Pancreas (tissue), 10 donors: ENCODE data around the gene FGD4. TPM values are rescaled to one million over a fixed set of nuclear protein-coding genes. Genes with fewer than 3 reads are reported as not detected.
A peak's percentile ranks its signal among the peaks of the same experiment; 100 is the strongest.

Experiments used
- ATAC-seq, 4 donors: fragments of 200-7000 bp; cut with Tn5 transposase; one replicate each; pipeline versions ENCODE4 v1.8.0 to v1.9.1; 2020; ENCODE audit warnings: mild to moderate bottlenecking in 4 of 4, moderate library complexity in 4 of 4
- DNase-seq, 6 donors: peaks; one replicate each; pipeline ENCODE4 v3.0.0-alpha.2; 2020
- FAIRE-seq: peaks from 2 replicates; lab custom pipeline; 2012; peaks lifted over from hg19 to GRCh38; lab: Jason Lieb, UNC
- H3K27ac ChIP-seq, 4 donors: fragments of 200-600 bp; sonication (generic); 1 replicate in 3 of 4; 2 replicates in 1 of 4; pipeline versions ENCODE4 v1.5.0 to v1.8.0; 2020
- H3K27me3 ChIP-seq, 4 donors: fragments of 200-600 bp; one replicate each; pipeline ENCODE4 v1.8.0; 2021
- H3K36me3 ChIP-seq, 3 donors: fragments of 200-600 bp; sonication (generic) in 1 of 3; one replicate each; pipeline versions ENCODE4 v1.5.0 to v1.8.0; 2020 to 2021
- H3K4me1 ChIP-seq, 3 donors: fragments of 200-600 bp; one replicate each; pipeline ENCODE4 v1.8.0; 2021
- H3K4me3 ChIP-seq, 4 donors: fragments of 200-600 bp; sonication (generic) in 2 of 4; one replicate each; pipeline versions ENCODE4 v1.5.0 to v1.8.0; 2020 to 2021
- H3K9me3 ChIP-seq, 4 donors: fragments of 200-600 bp; one replicate each; pipeline ENCODE4 v1.8.0; 2021
- WGBS, 2 donors: extraction: QIAGEN DNeasy Blood & Tissue Kit; methylation state at CpG; one replicate each; pipeline ENCODE4 v1.1.7; 2013; 5-methylcytosine and 5-hydroxymethylcytosine counted together
- intact Hi-C, 3 donors: fragments of 100-400 bp; cut with DNase I; formaldehyde crosslinking; loops; one replicate each; pipeline versions ENCODE4 v1.11.1 to v1.14.2; 2022
- polyA plus RNA-seq, 2 donors: library from polyadenylated mRNA; stranded (reverse); fragments of 200-250 nt; gene quantifications; one replicate each; pipeline ENCODE4 v1.2.3, GENCODE V29; 2013
- total RNA-seq, 6 donors: library from RNA; stranded (reverse); fragmentation: NEBNext Ultra II Directional in 4 of 6; extraction: Animal tissue kit (Norgen Biotek cat#: 25700) in 4 of 6; gene quantifications; one replicate each; pipeline versions ENCODE4 v1.2.1 to v1.2.4, GENCODE V29; 2021 to 2023
- TF ChIP-seq, protein P1 (sequence below), 4 donors: fragments of 200-600 bp; sonication (generic) in 3 of 4; IDR thresholded peaks; one replicate each; pipeline versions ENCODE4 v1.5.0 to v1.8.0; 2021; ENCODE audit warnings: antibody characterized with exemption in 4 of 4
- donor health status: healthy with polysubstance abuse.
- donor health status: DM: no; HTN: no; CAD: no; lungs with moderate emphysema.
- donor health status: DM: no; HTN: no; CAD: no.
- donor health status: control.
- donor health status: control.
- donor health status: Bipolar disorder and iron deficiency.
- donor health status: DM: yes; HTN: yes; CAD: no.
- donor health status: DM: no; HTN: no; CAD: no.
- donor health status: DM: no; HTN: no; CAD: no.
- donor health status: DM: yes; HTN: yes; CAD: no.

FGD4 gene
- total and polyA plus RNA-seq, 8 donors, result 3.6 to 26.5 (median 14.5) TPM

DNA sequence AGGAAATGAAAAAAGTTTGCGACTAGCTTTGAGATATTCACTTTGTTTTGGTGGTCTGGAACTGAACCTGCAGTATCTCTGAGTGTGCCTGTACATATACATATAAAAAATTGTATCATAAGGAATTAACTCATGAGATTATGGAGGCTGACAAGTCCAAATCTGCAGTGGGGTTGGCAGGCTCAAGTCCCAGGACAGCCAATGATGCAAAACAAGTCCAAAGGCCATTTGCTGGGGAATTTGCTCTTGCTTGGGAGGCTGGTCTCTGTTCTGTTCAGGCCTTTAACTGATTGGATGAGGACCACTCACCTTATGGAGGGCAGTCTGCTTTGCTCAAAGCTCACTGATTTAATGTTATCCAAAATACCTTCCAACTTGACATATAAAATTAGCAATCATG lies 66.8 kb downstream of the FGD4 start:
- Histone ChIP-seq H3K9me3 (no peaks in the 10 kb centered on the region), H3K4me1 (no peaks in the 10 kb centered on the region), H3K27me3 (no peaks in the 10 kb centered on the region), H3K4me3 (no peak overlapping the region), H3K36me3 (no peaks in the 10 kb centered on the region), H3K27ac (no peak overlapping the region)
- TF ChIP-seq, protein P1, sequence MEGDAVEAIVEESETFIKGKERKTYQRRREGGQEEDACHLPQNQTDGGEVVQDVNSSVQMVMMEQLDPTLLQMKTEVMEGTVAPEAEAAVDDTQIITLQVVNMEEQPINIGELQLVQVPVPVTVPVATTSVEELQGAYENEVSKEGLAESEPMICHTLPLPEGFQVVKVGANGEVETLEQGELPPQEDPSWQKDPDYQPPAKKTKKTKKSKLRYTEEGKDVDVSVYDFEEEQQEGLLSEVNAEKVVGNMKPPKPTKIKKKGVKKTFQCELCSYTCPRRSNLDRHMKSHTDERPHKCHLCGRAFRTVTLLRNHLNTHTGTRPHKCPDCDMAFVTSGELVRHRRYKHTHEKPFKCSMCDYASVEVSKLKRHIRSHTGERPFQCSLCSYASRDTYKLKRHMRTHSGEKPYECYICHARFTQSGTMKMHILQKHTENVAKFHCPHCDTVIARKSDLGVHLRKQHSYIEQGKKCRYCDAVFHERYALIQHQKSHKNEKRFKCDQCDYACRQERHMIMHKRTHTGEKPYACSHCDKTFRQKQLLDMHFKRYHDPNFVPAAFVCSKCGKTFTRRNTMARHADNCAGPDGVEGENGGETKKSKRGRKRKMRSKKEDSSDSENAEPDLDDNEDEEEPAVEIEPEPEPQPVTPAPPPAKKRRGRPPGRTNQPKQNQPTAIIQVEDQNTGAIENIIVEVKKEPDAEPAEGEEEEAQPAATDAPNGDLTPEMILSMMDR (IDR thresholded peaks at IDR 0.05), result no peak
- WGBS, 2 donors, result 95 to 97% methylated on average over 1 of the region's 1 CpG
- DNase-seq (no peak), ATAC-seq (no peak), FAIRE-seq (no peak)
- intact Hi-C loops, result no loop called here

DNA sequence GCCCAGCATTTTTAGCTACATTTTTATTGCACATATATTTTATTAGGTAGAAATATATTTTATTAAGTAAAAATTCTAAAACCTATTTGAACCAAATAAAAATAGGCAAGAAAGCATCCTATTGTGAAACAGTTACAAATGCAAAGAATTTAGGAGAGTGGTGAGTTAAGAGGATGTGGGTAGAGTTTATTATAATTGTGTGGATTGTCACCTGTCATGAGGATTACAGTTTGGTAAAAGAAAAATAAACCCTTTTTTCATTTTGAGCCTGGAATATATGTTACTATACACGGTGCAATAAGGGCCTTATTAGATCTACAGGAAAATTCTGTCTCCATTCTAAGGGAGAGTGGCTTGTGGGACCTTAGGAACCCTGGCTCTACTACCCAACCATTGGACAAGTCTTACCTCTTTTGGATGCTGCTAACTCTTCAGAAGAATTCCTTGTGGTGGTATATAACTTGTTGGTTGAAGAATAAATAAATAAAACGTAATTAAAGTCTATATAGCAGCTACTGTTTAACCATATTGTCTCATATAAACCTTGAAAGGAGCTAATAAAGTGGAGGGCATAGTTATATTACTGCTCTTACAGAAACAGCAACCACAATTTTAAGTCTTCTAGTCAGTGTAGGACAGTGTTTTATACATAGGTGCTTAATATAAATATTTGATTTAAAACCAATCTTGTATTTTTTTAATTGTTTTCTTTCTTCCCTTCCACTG lies 67.8 kb downstream of the FGD4 start:
- 63 to 69% methylated on average over 2 of the region's 2 CpGs for WGBS, 2 donors
- no peak for ATAC-seq
- Histone ChIP-seq H3K4me1 (no peaks in the 10 kb centered on the region), H3K36me3 (no peaks in the 10 kb centered on the region), H3K9me3 (no peaks in the 10 kb centered on the region), H3K27ac (no peak overlapping the region), H3K4me3 (no peak overlapping the region), H3K27me3 (no peaks in the 10 kb centered on the region)
- FAIRE-seq, result no peak
- intact Hi-C loops, result no loop called here
- no peak for DNase-seq
- TF ChIP-seq, protein P1 (IDR thresholded peaks at IDR 0.05), result no peak

DNA sequence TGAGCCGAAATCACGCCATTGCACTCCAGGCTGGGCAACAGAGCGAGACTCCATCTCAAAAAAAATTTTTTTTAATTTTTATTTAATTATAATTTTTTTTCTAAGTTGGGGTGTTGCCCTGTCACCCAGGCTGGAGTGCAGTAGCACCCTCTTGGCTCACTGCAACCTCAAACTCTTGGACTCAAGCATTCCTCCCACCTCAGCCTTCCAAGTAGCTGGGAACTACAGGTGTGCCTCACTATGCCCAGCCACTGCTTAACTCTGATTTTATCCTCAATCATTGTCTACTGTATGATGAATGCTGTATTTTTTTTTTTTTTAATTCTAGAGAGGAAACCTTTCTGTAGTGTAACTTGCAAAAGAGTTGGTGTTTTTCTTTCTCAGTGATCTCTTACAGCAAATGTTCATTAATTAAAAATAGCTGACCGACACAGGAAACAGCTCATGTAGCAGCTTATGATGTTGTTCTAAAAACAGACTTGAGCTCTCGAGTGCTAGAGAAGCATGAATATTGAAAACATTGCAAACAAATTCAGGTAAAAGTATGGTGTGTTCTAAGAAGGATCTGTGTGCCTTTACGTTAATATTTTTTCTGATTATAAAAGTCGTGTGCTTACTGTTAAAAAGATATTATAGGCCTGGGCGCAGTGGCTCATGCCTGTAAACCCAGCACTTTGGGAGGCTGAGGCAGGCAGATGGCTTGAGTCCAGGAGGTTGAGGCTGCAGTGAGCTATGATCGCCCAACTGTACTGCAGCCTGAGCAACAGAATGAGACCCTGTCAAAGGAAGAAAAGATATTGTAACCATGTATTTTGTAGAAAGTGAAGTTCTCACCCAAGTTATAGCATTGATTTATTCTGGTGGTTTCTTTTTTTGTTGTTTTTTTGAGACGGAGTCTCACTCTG lies 68.9 kb downstream of the FGD4 start:
- 84 to 90% methylated on average over 10 of the region's 10 CpGs for WGBS, 2 donors
- intact Hi-C loops, result no loop called here
- H3K4me3 ChIP-seq, result no peak overlapping the region
- TF ChIP-seq, protein P1 (IDR thresholded peaks at IDR 0.05), result no peak
- no peaks in the 10 kb centered on the region for H3K27me3 ChIP-seq
- DNase-seq (no peak), FAIRE-seq (no peak), ATAC-seq (peak in 1 of 4 donors; percentile 18)
- H3K27ac ChIP-seq, result no peak overlapping the region
- no peaks in the 10 kb centered on the region for H3K4me1 ChIP-seq
- no peaks in the 10 kb centered on the region for H3K9me3 ChIP-seq
- no peaks in the 10 kb centered on the region for H3K36me3 ChIP-seq

DNA sequence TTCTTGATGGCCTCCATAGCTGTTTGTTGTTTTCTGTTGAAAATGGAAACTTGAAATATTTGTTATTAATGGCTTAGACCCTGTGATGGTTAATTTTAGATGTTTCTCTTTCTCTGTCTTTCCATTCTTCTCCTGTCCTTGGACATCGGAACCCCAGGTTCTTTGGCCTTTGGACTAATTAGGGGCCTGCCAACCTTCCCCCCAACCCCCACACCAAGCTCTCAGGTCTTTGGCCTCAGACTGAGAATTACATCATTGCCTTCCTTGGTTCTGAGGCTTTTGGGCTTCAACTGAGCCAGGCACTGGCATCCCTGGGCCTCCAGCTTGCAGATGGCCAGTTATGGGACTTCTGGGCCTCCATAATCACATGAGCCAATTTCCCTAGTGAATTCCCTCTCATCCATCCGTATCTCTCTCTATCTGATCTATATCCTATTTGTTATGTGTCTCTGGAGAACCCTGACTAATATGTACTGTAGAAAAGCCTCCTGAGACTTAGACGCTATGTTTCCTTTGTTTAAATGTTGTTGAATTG lies 71.6 kb downstream of the FGD4 start:
- TF ChIP-seq, protein P1 (IDR thresholded peaks at IDR 0.05), result no peak
- Histone ChIP-seq H3K4me1 (no peaks in the 10 kb centered on the region), H3K9me3 (no peaks in the 10 kb centered on the region), H3K4me3 (no peak overlapping the region), H3K36me3 (no peaks in the 10 kb centered on the region), H3K27ac (no peak overlapping the region), H3K27me3 (no peaks in the 10 kb centered on the region)
- intact Hi-C loops, result no loop called here
- DNase-seq, result no peak
- no peak for ATAC-seq
- FAIRE-seq, result no peak
- 81 to 84% methylated on average over 3 of the region's 3 CpGs for WGBS, 2 donors
